GM10266 (cell line): ENCODE results near the gene FTSJ3.

Experiments used
- DNase-seq: peaks from one replicate; pipeline ENCODE4 v3.0.0; 2012; ENCODE audit errors: extremely low spot score
- CTCF ChIP-seq: IDR thresholded peaks from 2 replicates; pipeline ENCODE4 v1.5.1; 2012; ENCODE audit warnings: mild to moderate bottlenecking, low read depth; ENCODE audit not compliant: control insufficient read depth, insufficient read depth; ENCODE audit errors: missing control alignments

FTSJ3 gene

GRCh38 chr17:63833026-63833740 lies 5.7 kb upstream of the FTSJ3 start:
- no peak for TF ChIP-seq CTCF
- DNase-seq, result no peak

GRCh38 chr17:63832455-63832854 lies 5.0 kb upstream of the FTSJ3 start:
- no peak for DNase-seq
- no peak for TF ChIP-seq CTCF

GRCh38 chr17:63832014-63832413 lies 4.6 kb upstream of the FTSJ3 start:
- no peak for TF ChIP-seq CTCF
- DNase-seq, result no peak

GRCh38 chr17:63831505-63831904 lies 4.0 kb upstream of the FTSJ3 start:
- TF ChIP-seq CTCF, result no peak
- no peak for DNase-seq

- no peak for DNase-seq
- no peak for TF ChIP-seq CTCF
Measured at GRCh38 chr17:63830904-63831491, 3.5 kb upstream of the FTSJ3 start.

- DNase-seq, result no peak
- no peak for TF ChIP-seq CTCF
Measured at GRCh38 chr17:63830278-63830677, 2.8 kb upstream of the FTSJ3 start.

- no peak for TF ChIP-seq CTCF
- DNase-seq, result no peak
Measured at GRCh38 chr17:63828936-63829335, 1.5 kb upstream of the FTSJ3 start.
